ENCODE data around the gene PRRC2C.
"Not testable (repeated sequence)": the region's sequence is repeated elsewhere in the genome, so short reads cannot be mapped to it uniquely, and the experiment has no call there.

PRRC2C gene

DNA sequence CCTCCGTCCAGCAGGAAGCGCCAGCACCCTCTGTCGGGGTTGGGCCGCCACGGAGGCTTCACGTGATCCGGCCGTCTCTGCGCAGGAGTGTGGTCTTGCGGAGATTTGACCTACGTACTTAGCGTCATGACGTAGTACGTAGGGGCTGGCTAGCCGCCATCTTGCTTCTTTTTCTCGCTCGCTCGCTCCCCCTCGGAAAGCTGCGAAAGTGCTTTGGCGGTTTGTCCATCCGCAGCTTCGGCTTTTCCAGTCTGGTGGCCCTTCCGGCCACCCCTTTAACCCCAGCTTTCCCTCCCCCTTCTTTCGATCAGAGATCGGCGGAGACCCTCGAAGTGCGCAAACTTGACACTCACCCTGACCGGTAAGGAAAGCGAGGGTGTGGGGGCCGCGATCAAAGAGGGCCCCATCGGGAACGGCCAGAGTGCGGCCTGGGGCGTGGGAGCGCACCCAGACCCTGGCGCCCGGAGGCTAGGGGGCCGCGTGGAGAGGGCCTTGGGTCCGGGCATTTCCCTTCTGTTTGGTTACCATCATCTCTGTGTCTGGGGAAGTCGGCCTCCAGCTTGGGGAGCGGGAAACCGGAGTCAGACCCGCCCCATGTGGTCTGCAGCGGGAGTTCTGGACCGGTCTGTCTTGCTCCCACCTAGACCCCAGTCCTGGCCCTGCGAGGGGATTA lies at the start of gene PRRC2C:
PRRC2C (plus strand) TSS at position 156 of the 673 bp plus-strand sequence. CDS start 26,559 bp downstream, outside the sequence.
- peak; percentile 95 to 96 for DNase-seq

DNA sequence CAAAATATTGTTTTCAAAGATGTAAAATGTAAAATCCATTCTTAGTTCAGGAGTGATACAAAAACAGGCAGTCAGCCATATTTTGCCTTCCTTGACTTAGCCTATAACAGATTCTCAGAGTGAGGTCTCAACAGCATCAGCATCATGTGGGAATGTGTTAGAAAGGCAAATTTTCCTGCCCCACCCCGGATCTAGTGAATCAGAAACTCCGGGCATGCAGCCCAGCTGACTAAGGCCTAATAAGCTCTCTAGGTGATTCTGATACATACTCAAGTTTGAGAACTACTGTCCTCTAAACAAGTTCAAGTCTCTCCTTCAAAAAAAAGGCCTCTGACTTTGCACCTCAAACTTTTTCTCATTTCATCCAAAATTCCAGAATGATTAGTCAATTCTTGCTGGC lies 46.9 kb upstream of the PRRC2C start:
- no peak for DNase-seq

- not testable (repeated sequence) for DNase-seq
Observed at GRCh38 chr1:171440201-171440600, 45.1 kb upstream of the PRRC2C start.

DNA sequence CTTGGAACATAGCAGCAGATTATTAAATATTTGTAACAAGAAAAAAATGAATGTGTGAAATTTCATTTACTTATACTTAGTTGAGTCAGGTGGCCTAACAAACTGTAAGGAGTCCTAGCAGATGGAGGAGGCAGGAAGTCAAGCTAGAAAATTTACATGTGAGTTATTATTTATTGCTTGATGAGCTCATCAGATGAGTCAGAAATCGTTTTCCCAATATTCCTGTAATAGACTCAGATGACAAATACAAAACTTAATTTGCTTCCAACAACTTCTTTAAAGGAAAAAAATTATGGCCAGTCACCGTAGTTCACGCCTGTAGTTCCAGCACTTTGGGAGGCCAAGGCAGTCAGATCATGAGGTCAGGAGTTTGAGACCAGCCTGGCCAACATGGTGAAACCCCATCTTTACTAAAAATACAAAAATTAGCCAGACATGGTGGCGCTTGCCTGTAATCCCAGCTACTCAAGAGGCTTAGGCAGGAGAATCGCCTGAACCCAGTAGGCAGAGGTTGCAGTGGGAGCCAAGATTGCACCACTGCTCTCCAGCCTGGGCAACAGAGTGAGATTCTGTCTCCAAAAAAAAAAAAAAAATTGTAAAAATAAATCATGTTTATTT lies 43.9 kb upstream of the PRRC2C start:
- DNase-seq, result not testable (repeated sequence)

DNA sequence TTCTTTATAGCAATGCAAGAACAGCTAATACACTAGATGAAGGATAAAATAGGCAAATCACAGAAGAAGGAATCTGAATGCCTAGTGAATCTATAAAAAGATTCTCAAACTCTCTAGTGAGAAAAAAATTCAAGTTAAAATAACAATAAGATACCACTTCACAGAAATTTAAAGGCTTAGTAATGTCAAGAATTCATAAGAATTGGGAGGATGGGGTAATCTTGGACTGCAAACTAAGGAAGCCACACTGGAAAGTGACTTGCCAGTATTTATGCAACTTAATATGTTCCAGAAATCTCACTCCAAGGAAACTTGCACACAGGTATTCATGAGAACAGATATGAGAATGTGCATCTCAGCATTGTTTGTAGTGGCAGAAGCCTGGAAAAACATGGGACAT lies 38.9 kb upstream of the PRRC2C start:
- no peak for DNase-seq

DNA sequence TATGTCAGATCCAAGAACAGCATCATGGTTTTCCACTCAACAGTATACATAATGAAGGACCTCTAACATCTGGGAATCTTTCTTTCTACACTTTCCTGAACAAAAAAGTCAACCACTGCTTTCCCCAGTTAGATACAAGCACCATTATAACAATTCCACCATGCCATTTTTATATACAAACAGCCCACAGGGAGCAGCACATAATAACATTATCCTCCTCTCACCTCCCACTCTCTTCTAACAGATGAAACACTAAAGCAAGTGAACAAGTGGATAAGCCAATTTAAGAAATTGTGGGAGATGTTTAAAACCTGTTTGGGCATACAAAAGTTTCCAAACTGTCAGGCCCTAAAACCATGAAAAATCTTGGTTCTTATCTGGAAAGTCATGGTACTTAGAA lies 29.4 kb upstream of the PRRC2C start:
- no peak for DNase-seq

- no peak for DNase-seq
Observed at GRCh38 chr1:171457412-171457811, 27.9 kb upstream of the PRRC2C start.

- no peak for DNase-seq
Observed at GRCh38 chr1:171460018-171460620, 25.2 kb upstream of the PRRC2C start.

GRCh38 chr1:171467626-171468025 lies 17.7 kb upstream of the PRRC2C start:
- DNase-seq, result no peak

GRCh38 chr1:171468120-171468750 lies 17.1 kb upstream of the PRRC2C start:
- no peak for DNase-seq

DNA sequence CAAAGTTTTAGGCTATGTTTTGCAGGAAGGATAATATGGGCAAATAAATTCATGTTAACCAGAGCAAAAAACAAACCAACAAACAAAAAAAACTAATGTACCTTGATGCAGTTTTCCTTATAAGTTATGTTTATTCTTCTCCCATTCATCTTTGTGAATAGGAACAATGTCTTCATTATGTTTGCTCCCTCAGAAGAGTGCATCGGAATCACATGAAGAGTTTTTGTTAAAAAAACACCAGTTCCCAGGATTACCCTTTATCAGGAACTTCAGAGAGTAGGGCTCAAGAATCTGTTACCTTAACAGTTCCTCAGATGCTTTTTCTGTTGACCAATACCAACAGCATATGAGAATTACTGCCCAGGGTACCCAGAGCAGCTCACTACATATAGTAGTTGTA lies 14.6 kb upstream of the PRRC2C start:
- no peak for DNase-seq

GRCh38 chr1:171472183-171472647 lies 13.1 kb upstream of the PRRC2C start:
- no peak for DNase-seq

GRCh38 chr1:171476829-171477228 lies 8.5 kb upstream of the PRRC2C start:
- DNase-seq, result no peak

DNA sequence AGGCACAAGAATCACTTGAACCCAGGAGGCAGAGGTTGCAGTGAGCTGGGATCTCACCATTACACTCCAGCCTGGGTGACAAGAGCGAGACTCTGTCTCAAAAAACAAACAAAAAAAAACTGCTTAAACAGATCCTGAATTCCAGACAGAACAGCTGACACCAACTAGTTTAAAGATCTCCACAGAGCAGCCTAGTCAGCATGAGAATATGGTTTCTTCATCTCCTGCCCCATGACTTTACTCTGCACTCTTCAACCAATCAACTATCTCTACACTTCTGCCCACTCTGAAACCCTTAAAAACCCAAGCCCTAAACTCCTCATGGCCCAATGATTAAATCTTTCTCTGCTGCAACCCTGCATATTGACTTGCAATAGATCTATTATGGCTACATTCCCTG lies 7.5 kb upstream of the PRRC2C start:
- DNase-seq, result no peak

DNA sequence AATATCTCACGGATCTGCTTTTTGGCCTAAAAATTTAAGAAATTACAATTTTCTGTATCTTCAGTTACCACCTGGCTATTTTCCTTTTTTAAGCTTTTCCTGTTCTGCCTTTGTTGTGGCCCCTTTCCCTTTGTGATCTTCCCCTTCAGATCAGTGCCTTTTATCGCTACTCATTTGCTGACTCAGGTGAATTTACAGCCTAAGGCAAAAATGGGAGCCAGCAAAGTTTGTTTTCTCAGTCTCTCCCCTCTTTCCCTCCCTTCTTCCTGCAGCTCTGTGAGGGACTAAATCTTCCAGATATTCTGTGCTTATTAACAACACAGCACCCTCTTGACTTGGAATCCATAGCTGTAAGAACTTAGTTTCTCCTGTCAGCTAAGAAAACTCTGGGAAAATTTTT lies 5.3 kb upstream of the PRRC2C start:
- no peak for DNase-seq

DNA sequence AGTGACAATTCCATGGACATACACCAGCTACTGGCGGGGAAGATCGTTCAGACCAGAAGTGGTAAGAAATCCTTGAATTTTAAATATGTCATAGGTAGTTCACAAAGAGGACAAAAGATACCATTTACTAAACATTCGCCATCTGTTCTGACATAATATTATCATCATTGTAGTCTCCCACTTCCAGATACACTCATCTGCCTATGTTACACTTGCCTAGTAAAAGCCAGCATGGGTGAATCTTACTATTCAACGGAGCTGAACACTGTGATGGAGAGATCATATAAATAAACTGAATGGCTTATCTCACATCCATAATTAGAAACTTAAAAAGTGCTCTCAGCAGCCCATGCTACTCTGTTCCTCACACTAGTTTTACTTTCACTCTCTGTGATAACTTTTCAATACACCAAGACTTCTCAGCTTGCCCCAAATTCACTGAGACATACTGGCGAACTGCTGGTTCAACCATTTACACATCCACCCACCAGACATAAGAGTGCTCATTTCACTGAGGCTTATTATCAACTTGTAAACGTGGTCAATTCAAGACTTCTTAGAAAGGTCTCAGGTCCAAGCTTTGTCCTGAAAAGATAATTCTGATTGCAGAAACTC lies 463 bp upstream of the PRRC2C start:
- DNase-seq, result peak; percentile 86 to 92

DNA sequence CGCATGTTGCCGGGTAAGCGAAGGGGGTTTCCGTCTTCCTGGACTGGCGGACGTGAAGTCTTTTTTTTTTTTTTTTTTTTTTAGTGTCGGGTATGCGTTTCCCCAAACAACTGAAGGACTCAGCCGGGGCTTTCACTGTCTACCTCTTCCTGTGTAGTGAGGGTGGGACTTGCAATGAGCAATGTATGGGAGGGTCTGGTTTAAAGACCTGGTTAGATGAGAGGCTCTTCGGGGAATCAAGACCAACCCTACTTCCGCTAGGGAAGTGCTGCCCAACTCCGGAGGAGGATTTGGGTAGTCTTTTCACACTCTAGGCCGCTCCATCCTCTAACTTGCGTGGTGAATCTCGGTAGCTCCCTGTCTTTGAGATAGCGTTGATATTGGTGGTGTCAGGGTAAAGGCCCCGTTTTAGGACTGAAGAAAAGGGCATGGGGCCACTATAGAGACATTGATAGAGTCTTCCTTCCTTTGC lies 754 bp downstream of the PRRC2C start:
- peak; percentile 85 to 90 for DNase-seq

DNA sequence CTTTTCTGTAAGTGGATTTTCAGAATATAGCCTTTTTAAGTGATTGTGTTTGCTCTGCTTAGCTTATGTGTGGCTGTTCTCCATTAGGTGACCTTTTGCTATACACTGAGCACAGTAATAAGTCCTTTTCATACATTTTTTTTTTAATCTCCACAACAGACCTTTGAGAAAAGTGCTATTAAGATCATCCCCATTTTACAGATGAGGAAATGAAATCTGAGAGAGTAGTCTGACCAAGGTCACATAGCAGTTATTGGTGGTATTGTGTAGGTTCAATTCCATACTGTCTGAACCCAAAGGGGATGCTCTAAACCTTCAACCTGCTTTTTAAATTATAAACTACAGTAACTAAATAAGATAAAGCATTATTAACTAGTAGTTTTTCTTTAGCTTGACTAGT lies 1.7 kb downstream of the PRRC2C start:
- DNase-seq, result no peak

GRCh38 chr1:171488190-171488929 lies 3.0 kb downstream of the PRRC2C start:
- DNase-seq, result no peak

- DNase-seq, result no peak
Observed at GRCh38 chr1:171494076-171494475, 8.7 kb downstream of the PRRC2C start.

DNA sequence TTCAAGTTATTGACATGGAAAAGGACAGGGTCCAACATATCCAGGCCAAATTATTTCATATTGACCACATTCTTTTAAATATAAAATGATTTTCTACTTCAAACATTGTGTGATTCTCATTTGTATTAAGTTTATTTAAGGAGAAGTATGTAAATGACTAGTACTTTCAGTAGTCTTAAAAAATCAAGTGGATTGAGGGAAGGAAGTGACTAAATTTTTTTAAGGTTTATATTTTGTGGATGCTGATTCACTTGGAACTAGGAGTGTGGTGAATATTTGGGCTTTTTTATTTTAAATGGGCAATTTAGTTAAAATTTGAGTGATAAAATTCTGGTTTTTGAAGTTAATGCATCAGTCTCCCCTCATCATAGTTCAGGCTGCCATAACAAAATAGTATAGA lies 10.1 kb downstream of the PRRC2C start:
- no peak for DNase-seq

GRCh38 chr1:171500304-171500703 lies 15.0 kb downstream of the PRRC2C start:
- DNase-seq, result no peak
